ENCODE results near the gene IQCK. TPM values are rescaled to one million over a fixed set of nuclear protein-coding genes. Genes with fewer than 3 reads are reported as not detected.
A peak's percentile ranks its signal among the peaks of the same experiment; 100 is the strongest.

The IQCK gene
- total and polyA plus RNA-seq, 12 donors, result 8.2 to 35.2 (median 14.9) TPM

- Histone ChIP-seq H3K27ac (no peak overlapping the region), H3K27me3 (no peaks in the 10 kb centered on the region), H3K9me3 (replicated peaks in 1 of 3) (no peaks in the 10 kb centered on the region), H3K4me3 (no peak overlapping the region), H3K36me3 (replicated peaks in 1 of 2) (no peaks in the 10 kb centered on the region), H3K4me1 (replicated peaks in 1 of 2) (no peaks in the 10 kb centered on the region)
- TF ChIP-seq CTCF (IDR thresholded peaks at IDR 0.05) (no peak), POLR2A (IDR thresholded peaks at IDR 0.05) (no peak)
- 65 to 77% (median 71%) methylated on average over 7 of the region's 7 CpGs for WGBS, 4 donors
- DNase-seq, result no peak
- intact Hi-C loops (cut with DNase I), result loop anchor here in 1 of 2 donors (10.0 kb wide), 1 partner anchor 404 kb away; no protein-coding TSS in a partner anchor
Observed at GRCh38 chr16:19901164-19901563, 183.1 kb downstream of the IQCK start.

GRCh38 chr16:19907161-19907992 lies 189.3 kb downstream of the IQCK start:
- intact Hi-C loops (cut with DNase I), result loop anchor here (5.0 to 10.0 kb wide), 3 partner anchors 395 to 475 kb away; no protein-coding TSS in a partner anchor
- no peaks in the 10 kb centered on the region for H3K4me1 ChIP-seq (replicated peaks in 1 of 2)
- WGBS, 4 donors, result 18 to 26% (median 22%) methylated on average over 19 to 24 of the region's 24 CpGs
- H3K4me3 ChIP-seq, result no peak overlapping the region
- no peak overlapping the region for H3K27ac ChIP-seq
- H3K36me3 ChIP-seq (replicated peaks in 1 of 2), result no peaks in the 10 kb centered on the region
- TF ChIP-seq CTCF (IDR thresholded peaks at IDR 0.05), result peak; percentile 83 to 96 (median 93)
- TF ChIP-seq POLR2A (IDR thresholded peaks at IDR 0.05), result no peak
- H3K27me3 ChIP-seq, result peaks cover 4% of the 10 kb centered on the region
- DNase-seq, result peak; percentile 30 to 81 (median 61)
- H3K9me3 ChIP-seq (replicated peaks in 1 of 3), result no peaks in the 10 kb centered on the region

Small RNAs within 50 kb of the gene (small RNA-seq; reads per million reads assigned to genes)
- 0 reads per million in 2 donors for gene LARP7P2

Other genes starting within 250 kb of the IQCK start
- gene GDE1, start 196.2 kb upstream of the IQCK start, total RNA-seq, result 10 to 100 TPM; 47.0 to 91.8 (median 64.3) TPM
- gene GDE1, start 196.2 kb upstream of the IQCK start, polyA plus RNA-seq, result 10 to 100 TPM; 20.1 to 70.5 (median 24.7) TPM
- 10 to 100 TPM in 5 of 9 donors, 1 to 10 TPM in 4; 6.2 to 14.0 (median 10.6) TPM for gene CCP110, start 194.3 kb upstream of the IQCK start, total RNA-seq
- 10 to 100 TPM in 1 of 3 donors, 1 to 10 TPM in 2; 3.0 to 10.4 (median 6.1) TPM for gene CCP110, start 194.3 kb upstream of the IQCK start, polyA plus RNA-seq
- 10 to 100 TPM; 38.3 to 96.7 (median 65.5) TPM for gene VPS35L, start 162.6 kb upstream of the IQCK start, total RNA-seq
- 10 to 100 TPM; 50.8 to 72.4 (median 68.3) TPM for gene VPS35L, start 162.6 kb upstream of the IQCK start, polyA plus RNA-seq
- gene KNOP1, start within 50 bp of the IQCK start, total RNA-seq, result 10 to 100 TPM in 8 of 9 donors, 1 to 10 TPM in 1; 8.1 to 23.7 (median 11.8) TPM
- gene KNOP1, start within 50 bp of the IQCK start, polyA plus RNA-seq, result 10 to 100 TPM; 13.5 to 30.6 (median 26.5) TPM
- 10 to 100 TPM in 8 of 9 donors, 1 to 10 TPM in 1; 7.9 to 26.4 (median 23.2) TPM for gene GPRC5B, start 166.6 kb downstream of the IQCK start, total RNA-seq
- 10 to 100 TPM; 10.2 to 16.2 (median 12.1) TPM for gene GPRC5B, start 166.6 kb downstream of the IQCK start, polyA plus RNA-seq